Medulla oblongata (tissue), 1 donor: ENCODE measurements around the gene ODF4.

Experiments used
- DNase-seq: peaks from one replicate; pipeline ENCODE4 v3.0.0-alpha.2; 2015; ENCODE audit errors: extremely low spot score

The ODF4 gene, protein sequence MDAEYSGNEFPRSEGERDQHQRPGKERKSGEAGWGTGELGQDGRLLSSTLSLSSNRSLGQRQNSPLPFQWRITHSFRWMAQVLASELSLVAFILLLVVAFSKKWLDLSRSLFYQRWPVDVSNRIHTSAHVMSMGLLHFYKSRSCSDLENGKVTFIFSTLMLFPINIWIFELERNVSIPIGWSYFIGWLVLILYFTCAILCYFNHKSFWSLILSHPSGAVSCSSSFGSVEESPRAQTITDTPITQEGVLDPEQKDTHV

DNA sequence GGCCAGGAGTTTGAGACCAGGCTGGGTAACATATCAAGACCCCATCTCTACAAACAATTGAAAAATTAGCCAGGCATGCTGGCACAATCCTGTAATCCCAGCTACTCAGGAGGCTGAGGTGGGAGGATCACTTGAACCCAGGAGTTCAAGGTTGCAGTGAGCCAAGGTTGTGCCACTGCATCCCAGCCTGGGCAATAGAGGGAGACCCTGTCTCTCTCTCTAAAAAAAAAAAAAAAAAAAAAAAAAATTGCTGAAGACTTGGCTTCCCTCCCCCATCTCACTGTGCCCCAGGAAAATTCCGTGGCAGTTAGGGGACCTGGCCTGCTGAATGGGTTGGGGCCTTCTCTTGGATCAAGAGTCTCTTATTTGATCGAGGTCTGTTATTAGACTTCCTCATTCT, at the start of gene ODF4:
ODF4 (plus strand) TSS at position 301 of the 400 bp plus-strand sequence. CDS start 212 bp downstream, outside the sequence.
- DNase-seq: no peak

DNA sequence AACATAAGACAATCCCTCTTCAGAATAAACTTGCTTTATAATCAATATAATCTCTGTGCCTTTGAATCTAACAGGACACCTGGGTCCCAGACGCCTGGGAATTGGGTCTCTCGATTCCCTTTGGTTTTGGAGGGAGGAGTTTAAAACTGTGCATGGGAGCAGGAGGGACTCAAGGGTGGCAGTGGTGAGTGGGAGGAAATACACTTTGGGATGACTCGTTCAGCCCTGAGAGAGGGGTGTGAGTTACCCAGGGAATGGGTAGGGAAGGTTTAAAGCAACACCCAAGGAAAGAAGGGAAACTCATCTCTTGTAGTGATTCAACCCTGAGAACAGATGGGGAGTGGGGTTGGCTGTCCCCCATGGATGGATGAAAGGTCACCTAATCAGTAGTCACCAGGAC, 49.6 kb upstream of the ODF4 start:
- DNase-seq: no peak

DNA sequence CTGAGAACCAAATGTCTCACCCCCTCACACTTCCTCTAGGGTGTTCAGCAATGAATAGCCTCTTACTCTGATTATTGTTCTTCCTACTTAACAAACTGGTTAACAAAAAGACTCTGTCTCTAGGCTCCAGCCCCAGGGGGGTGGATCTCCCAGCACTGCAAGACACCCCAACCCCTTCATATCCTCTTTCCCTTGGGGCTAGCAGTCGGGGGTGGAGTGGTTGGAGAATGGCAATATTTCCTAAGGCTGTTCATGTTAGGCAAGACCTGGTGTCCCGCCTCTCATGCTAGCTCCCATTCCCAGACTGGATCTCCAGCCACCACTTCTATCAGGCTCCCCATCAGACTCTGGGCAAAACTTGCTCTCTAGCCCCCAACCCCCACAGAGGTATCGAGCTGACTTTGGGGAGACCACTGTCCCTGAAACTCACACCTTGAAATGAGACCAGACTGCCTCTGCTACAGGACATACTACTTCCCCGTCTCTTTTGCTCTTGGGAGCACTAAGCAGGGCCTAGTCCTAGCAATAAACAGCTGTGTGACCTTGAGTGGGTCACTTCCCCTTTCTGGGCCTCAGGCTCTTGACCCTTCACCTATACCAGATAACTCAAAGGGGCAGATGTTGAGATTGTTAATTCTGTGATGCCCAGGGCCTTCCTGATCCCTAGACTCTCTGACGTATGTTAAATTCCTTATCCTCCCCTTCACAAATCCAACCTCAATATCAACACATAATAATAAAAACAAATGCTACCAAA, 46.8 kb upstream of the ODF4 start:
- no peak for DNase-seq

DNA sequence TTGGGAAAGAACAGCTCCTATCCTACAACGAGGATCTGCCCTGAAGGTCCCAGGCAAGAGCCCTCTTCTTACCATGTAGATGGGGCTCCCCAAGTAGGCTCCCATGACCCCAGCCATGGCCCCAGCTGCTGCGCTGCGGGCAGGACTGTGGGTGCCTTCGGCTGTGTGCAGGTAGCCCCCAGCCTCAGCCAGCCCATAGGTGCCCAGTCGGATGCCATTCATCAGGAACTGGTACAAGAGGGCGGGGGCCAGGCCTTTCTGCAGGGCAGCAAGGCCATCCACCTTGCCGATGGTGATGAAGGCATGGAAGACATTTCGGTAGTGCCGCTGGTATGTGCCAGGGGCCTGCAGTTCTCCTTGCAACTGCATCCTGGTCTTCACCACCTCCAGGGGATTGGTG, 45.3 kb upstream of the ODF4 start:
- no peak for DNase-seq

DNA sequence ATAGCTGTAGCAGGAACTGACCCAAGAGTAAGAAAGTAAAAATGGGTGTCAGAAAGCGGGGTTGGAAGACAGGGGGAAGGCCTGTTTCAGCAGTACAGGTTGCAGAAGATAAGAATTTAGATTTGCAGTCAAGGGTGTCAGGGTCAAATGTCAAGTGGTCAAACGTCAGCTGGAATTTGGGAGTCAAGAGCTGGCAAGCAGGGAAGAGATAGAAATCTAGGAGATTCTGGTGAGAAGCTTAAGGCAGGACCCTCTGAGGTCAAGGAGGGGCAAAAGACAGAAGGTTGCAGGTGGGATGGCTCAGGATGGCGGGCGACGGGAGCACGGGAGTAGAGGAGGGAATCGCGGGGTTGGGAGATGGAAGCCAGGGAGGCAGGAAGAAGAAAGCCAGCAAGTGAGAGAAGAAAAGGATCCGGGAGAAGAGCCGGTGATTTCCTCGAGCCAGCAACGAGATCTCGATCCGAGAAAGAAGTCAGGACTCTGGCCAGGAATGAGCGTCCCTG, 44.8 kb upstream of the ODF4 start:
- no peak for DNase-seq

DNA sequence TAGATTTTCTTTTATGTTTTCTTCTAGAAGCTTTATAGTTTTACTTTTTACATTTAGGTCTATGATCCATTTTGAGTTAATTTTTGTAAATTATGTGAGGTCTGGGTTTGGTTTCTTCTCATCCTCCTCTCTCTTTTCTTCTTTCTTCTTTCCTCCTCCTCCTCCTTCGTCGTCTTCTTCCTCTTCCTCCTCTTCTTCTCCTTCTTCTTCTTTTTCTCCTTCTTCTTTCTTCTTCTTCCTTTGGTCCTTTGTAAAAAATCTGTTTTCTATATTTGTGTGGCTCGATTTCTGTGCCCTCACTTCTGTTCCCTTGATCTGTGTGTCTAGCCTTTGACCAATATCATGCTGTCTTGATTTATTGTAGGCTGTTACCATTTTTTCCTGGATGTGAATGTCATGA, 39.4 kb upstream of the ODF4 start:
- DNase-seq: no peak

DNA sequence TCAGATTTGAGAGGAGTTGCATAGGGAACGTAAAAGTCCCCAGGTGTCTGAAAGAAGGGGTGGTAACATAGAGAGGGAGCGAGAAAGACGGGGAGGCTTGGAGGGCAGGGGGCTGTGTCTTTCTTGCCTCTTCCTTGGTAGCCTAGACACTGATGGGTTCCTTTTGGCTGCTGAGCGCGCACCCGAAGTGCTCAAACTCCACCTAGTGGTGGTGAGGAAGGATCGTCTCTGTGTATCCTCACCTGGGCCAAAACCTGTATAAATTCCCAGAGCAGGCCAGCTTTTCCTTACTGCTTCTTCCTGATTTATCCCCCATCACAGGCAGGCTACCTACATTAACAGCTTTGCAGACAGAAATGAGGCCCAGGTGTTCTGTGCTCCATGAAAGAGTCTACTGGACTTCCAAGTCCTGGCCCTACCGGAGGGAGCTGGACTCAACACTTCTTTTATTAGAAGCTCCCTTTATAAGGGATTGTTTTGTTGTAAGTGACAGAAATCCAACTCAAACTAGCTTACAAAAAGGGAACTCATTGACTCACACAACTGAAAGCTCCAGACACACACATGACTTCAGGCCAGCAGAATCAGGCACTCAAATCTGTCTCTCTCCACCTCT, 38.9 kb upstream of the ODF4 start:
- peak; percentile 82 for DNase-seq

DNA sequence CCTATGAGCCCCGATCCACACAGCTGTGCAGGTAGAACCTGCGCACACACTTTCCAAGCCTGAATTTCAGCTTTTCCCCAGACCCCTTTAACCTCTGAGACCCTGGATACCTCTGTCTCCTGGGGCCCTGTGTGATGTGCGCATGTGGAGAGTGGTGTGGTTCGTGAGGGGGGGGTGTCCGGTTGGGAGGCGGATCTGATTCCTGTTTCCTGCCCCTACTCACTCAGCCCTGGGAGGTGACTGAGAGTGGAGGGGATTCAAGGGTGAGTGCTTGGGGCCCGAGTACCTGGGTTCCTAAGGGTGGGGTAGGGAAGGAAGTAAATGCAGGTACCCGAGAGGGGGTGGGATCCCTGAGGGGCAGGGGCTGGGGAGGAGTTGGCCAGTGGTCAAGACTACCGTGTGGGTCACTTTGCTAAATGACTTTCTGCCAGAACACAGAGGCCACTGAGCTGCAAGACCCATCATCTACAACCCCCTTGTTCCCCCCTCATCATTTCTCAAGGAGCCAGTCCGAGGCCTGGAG, 29.0 kb upstream of the ODF4 start:
- DNase-seq: no peak

GRCh38 chr17:8311131-8311790, 28.4 kb upstream of the ODF4 start:
- no peak for DNase-seq

GRCh38 chr17:8312251-8312650, 27.4 kb upstream of the ODF4 start:
- DNase-seq: no peak

GRCh38 chr17:8312726-8313600, 26.7 kb upstream of the ODF4 start:
- no peak for DNase-seq

- DNase-seq: no peak
Observed at GRCh38 chr17:8314797-8315763, 24.6 kb upstream of the ODF4 start.

- no peak for DNase-seq
Observed at GRCh38 chr17:8315764-8316217, 23.8 kb upstream of the ODF4 start.

- DNase-seq: no peak
Observed at GRCh38 chr17:8318010-8318935, 21.4 kb upstream of the ODF4 start.

DNA sequence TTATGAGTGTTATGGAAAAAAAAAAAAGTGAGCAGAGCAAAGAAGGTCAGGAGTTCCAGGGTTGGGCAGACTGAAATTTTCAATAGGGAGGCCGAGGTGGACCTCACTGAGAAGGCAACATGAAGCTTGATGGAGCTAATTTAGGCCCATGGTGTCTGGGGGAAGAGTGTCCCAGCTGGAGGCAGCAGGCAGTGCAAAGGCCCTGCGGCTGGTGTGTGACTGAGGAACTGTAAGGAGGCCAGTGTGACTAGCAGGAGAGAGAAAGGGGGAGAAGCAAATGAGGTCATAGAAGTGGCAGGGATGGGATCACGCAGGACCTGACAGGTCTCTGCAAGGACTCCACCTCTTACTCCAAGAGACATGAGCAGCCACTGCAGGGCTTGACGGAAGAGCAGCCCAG, 19.4 kb upstream of the ODF4 start:
- no peak for DNase-seq

DNA sequence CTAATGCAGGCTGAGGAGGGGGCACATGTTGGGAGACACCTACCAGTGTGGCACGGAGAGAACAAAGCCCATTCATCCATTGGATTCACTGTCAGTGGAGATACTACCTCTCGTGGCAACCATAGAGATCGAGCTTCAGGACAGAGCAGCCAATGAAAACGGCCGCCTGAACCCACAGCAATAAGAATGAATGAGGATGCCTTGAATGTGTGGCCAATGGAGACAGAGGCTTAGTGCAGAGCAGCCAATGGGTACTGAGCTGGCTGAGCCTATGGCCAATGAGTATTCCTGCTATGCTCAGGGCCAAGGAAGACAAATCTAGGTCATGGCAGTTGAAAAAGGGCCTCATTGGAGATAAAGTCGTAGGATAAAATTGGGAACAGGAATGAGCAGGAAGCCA, 18.6 kb upstream of the ODF4 start:
- no peak for DNase-seq

DNA sequence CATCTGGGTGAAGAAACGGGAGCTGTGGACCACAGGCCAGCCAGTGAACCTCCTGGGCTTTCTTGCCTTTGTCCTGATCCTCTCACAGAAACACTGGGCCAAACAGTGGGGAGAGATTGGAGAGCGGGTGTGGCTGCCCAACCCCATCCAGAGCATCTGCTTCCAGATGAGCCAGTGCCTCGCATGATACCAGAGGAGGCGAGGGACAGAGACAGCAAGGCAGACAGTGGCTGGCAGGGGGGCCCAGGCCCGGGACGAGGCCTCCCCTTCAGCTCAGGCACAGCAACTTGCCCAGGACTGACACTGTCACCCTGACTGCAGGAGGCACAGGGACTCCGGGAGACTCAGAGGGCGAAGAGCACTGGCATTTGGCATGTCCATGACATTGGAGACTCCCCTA, 17.6 kb upstream of the ODF4 start:
- DNase-seq: no peak

GRCh38 chr17:8324132-8324531, 15.5 kb upstream of the ODF4 start:
- DNase-seq: no peak

DNA sequence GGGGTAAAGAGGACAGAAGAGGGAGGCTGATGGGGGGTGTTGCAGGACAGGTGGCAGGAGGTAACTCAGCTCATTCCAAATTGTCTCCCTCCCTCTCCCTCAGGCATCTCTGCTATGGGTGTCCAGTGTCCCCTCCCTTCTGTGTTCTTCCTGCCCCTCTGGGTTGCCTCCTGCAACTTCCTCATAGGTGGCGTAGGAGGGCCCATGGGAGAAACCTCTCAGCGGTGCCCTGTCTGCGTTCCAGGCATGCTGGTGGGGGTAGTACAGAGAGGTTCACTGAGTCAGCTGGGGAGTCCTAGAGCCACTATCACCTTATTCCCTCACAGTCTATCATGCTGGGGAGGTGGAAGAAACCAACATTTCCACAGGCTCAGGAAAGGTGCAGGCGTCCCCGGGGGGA, 14.7 kb upstream of the ODF4 start:
- no peak for DNase-seq
